Activated naive CD4-positive, alpha-beta T cell treated with Interleukin-2 at 50 U/mL for 16 hours (primary cell): ENCODE results near the gene UNC5B.
"Not testable (repeated sequence)": the region's sequence is repeated elsewhere in the genome, so short reads cannot be mapped to it uniquely, and the experiment has no call there.

Source experiments
- DNase-seq: peaks from one replicate; pipeline ENCODE4 v3.0.0-alpha.2; 2020

The UNC5B gene

DNA sequence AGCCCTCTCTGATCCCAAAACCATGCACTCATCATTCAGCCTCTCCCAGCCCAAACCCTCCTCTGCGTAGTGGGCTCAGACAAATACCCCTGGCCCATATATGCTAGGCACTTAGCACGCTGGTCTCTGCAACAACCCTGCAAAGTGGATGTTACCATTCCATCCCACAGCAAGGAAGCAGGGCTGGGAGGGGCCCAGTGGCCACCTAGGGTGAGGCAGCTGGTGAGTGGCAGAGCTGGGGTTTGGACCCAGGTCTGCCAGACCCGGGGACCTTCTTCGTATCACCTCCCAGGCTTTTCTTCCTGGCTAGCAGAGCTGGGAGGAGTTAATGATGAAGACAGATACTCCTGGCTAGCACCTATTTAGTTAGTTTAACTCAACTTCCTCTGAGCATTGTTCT lies 73.6 kb downstream of the UNC5B start:
- DNase-seq: no peak

DNA sequence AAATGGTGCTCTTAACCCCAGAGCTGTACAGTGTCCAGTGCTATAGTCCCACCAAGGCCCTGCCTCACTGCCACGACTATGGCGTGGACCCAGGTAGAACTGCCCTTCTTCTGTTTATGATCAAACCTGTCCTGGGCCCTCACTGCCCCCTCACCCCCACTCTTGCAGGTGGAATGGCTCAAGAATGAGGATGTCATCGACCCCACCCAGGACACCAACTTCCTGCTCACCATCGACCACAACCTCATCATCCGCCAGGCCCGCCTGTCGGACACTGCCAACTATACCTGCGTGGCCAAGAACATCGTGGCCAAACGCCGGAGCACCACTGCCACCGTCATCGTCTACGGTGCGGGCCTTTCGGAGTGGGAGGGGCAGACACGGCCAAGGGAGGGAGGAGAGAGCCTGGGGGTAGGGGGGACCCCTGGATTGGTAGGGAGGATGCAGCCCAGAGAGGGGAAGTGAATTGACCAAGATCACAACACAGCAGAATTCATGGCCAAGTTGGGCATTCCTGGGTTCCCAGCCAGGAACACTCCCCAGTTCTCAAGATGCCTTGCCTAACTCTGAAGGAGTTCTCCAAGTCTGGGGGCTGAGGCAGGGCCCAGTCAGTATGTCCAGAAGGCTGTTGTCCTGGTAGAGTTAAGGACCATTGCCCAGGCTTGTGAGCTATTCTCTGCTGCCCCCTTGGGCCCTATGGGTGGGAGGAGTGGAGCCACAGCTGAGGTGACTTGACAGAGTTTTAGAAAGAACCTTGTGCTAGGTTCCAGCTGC lies 74.3 kb downstream of the UNC5B start:
- no peak for DNase-seq

DNA sequence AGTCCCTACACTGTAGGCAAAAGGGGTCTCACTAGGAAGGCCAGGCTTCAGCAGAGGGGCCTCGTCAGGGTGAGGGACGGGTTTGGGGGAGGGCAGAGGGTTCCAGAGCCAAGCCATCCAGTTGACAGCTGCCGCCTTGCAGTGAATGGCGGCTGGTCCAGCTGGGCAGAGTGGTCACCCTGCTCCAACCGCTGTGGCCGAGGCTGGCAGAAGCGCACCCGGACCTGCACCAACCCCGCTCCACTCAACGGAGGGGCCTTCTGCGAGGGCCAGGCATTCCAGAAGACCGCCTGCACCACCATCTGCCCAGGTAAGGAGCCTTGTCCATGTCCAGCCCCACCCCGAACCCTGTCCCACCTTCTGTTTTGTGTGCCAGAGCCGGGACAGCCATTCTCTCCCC lies 75.1 kb downstream of the UNC5B start:
- DNase-seq: no peak

DNA sequence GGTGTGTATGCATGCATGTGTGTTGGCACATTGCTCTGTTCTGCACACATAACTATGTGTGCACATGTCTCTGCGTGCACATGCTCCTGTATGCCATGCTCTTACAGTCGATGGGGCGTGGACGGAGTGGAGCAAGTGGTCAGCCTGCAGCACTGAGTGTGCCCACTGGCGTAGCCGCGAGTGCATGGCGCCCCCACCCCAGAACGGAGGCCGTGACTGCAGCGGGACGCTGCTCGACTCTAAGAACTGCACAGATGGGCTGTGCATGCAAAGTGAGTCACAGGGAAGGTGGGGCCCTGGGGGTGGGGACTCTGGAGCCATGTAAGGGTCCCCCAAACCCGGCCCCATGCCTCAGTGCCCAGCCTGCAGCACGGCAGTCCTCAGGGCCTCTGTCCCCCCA lies 76.1 kb downstream of the UNC5B start:
- no peak for DNase-seq

DNA sequence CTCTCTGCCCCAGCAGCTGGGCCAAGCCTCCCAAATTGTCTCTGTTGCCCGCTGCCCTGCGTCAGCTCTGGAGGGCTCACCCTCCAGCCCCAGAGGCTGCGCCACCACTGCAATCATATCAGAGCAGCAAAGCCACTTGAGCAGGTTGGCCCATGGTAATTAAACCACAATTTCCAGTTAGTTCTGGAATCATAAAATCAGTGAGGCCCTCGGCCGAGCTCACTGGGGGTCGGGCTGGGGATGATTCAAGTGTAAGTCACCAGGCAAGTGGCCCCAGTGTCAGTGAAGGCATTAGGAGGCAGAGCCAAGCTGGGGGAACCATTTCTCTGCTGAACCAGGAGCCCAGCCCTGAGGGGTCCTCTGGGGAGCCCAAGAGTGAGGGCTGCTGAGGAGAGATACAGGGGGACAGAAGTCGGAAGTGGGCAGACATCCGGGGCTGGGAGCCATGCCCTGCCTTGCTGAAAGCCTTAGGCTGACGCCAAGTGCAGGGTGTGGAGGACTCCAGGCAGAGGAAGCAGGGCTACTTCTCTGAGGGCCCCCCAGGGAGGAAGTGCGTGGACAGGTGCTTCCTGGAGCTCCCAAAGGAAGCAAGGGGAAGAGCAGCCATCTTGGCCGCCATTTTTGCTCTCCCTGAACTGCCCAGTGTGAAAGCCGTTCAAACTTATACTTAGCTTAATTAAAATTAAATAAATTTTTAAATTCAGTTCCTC lies 77.2 kb downstream of the UNC5B start:
- DNase-seq: no peak

DNA sequence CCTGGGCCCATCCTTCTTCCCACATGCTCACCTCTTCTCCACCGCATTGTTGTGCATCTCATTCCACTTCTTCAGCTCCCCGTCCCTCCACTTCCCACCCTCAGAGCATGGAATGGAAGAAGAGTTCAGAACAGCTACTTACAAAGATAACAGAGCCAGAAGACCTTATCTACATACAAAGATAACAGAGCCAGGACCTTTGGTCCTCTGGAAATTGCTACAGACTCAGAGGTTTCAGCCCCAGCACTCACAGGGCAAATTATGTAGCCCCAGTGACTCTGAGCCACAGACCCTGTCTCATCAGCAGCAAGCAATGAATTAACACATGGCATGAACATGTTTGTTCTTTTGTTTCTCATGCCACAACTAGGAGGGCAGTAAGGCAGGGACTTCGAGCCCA lies 78.0 kb downstream of the UNC5B start:
- DNase-seq: no peak

DNA sequence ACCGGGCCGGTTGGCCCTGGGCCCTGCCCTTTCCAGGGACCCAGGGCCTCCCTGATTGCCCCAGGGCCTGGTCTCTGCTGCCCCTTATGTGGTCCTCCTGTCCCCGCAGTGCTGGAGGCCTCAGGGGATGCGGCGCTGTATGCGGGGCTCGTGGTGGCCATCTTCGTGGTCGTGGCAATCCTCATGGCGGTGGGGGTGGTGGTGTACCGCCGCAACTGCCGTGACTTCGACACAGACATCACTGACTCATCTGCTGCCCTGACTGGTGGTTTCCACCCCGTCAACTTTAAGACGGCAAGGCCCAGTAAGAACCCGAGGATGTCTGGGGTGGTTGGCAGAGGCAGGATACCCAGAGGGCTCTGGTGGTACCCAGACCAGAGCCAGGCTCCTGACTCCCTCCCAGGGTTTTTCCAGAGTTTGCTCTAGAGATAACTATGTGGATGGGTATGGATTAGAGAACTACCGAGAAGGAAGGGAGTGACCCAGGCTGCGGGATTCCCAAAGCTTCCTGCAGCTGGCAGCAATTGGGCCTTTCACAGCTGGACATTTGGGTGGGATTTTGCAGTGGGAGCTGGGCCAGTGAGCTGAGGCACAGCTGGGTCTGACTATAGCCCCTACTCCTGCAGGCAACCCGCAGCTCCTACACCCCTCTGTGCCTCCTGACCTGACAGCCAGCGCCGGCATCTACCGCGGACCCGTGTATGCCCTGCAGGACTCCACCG lies 78.6 kb downstream of the UNC5B start:
- no peak for DNase-seq

DNA sequence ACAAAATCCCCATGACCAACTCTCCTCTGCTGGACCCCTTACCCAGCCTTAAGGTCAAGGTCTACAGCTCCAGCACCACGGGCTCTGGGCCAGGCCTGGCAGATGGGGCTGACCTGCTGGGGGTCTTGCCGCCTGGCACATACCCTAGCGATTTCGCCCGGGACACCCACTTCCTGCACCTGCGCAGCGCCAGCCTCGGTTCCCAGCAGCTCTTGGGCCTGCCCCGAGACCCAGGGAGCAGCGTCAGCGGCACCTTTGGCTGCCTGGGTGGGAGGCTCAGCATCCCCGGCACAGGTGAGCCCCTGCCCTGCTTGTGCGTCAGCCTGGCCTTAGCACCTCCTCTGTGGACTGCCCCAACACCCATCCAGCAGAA lies 79.1 kb downstream of the UNC5B start:
- DNase-seq: no peak

DNA sequence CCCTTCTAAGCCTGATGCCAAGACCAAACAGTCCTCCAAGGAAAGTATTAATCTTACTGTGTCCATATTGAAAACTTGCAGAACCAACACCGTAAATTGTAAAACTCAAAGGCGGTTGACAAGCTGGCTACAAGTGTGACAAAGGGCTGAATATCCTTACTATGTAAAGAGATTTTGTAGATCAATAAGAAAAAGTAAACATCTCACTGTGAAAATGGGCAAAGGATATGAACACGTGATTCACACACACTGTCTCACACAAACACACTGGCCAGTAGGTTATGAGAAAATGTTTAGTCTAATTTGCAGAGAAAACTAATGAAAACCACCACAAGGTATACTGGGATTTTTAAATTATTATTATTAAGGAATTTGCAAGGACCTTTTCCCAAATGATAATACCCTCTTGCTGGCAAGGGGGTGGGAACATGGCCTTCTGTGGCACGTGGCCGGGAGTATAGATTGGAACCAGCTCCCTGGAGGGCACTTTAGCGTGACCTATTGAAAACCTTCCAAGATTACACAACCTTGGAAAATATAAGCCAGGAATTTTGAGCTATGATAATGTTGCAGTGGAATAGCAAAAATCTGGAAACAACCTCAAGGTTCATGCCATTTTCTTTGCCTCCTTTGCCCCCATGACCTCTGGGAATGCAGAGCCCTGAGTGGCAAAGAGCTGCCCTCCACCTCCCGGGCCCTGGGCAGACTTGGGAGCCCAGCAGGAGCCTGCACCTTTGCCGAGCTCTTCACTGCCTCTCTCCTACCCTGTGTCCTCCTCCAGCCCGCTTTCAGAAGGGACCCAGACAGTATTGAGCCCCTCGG lies 80.5 kb downstream of the UNC5B start:
- DNase-seq: no peak

DNA sequence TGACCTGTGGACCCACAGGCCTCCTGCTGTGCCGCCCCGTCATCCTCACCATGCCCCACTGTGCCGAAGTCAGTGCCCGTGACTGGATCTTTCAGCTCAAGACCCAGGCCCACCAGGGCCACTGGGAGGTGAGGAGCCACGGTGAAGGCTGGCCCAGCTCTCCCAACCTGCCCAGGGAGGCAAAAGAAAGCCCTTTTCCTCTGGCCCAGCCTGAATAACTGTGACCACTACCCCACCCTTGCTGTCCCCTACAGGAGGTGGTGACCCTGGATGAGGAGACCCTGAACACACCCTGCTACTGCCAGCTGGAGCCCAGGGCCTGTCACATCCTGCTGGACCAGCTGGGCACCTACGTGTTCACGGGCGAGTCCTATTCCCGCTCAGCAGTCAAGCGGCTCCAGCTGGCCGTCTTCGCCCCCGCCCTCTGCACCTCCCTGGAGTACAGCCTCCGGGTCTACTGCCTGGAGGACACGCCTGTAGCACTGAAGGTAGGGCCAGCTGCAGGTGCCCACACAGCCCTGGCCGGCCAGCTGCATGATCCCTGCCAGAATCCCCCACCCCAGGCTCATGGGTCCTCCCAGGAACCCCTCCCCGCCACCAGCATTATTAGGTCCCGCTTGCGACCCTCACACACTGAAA lies 81.2 kb downstream of the UNC5B start:
- DNase-seq: no peak

DNA sequence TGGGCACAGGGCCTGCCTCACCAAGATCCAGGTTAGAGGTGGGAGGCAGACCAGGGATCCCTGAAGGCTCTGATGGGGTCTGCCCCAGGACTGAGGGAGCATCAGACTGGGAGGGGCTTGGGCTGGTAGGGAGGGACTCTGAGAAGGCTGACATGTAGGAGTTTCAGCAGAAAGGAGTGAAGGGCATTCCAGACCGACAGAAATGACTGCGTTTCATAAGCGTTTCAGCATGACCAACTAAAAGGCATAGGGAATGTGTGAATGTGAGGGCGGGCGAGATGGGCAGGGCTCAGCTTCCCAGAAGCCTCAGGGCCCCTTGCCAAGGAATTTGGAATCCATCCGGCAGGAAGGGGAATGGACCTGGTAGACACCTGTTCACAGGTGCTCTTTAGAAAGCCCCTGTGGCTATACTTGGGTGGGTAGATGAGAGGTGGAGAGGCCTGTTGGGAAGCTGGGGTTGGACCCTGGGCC lies 81.8 kb downstream of the UNC5B start:
- no peak for DNase-seq

DNA sequence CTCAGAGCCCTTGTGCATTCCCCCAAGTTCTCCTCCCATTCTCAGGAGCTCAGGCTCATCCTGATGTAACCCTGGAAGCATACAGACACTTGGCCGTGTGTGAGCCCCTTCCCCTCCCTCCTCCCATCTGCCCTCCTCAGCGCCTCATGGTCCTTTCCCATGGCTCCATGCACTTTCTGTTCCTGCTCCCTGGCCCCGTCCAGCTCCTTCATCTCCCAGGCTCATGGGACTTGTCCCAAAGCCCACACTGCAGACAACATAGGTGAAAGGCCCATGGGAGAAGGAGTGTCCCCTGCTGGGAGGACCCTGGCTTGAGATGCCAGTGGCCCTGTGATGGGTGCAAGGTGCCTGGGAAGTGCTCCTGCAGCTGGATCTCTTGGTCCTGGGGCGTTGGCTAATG lies 82.5 kb downstream of the UNC5B start:
- no peak for DNase-seq

DNA sequence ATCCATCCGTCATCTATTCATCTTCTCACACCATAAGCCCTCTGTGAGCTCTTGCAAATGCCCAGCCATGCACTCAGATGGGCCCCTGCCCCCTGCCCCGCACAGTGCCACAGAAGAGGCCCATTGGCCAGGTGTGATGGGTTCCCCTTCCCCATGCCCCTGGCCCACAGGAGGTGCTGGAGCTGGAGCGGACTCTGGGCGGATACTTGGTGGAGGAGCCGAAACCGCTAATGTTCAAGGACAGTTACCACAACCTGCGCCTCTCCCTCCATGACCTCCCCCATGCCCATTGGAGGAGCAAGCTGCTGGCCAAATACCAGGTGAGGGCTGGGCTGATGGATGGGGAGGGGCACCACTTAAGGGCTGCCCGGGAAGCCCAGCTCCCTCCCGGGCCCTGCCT lies 83.3 kb downstream of the UNC5B start:
- DNase-seq: no peak

DNA sequence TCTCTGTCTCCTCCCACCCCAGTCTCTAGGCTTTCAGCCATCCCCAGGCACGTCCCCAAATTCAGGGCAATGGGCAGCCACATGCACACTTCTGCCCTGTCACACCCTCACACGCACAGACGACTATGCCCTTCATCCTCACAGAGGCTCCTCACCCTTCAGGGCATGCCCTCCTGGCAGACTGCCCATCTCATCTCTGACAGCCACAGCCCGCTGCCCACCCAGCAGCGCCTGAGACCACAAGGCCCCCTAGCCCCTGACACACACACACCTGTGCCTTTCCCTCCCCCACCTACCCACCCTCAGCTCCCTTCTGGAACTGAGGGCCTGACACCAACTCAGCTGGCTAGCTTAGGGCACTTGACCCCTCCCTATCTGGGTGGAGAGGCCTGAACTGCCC lies 83.7 kb downstream of the UNC5B start:
- no peak for DNase-seq

DNA sequence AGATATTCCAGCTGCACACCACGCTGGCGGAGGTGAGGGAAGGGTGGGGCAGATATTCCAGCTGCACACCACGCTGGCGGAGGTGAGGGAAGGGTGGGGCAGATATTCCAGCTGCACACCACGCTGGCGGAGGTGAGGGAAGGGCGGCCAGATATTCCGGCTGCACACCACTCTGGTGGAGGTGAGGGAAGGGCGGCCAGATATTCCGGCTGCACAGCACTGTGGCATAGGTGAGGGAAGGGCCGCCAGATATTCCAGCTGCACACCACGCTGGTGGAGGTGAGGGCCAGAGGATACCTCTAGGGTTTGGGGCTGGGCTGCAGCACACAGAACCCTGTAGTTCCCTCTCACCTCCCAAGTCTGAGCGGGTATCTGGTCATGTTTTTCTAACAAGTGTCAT lies 84.4 kb downstream of the UNC5B start:
- DNase-seq: not testable (repeated sequence)

DNA sequence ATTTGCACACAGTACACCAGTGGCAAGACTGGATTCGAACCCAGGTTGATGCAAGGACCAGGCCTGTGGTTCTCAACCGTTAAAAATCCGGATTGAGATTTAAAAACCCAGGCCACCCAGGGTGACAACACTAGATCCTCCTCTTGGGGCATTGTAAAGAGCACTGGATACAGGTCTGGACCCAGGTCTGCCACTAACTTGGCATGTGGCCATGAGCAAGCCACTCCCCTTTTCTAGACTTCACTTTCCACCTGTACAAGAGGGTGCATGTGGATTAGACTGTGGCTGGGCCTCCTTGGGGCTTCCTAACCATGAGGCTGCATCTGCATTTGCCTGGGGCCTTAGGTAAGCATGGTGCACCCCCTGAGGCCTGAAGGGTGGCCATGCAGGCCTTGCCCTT lies 85.0 kb downstream of the UNC5B start:
- no peak for DNase-seq

DNA sequence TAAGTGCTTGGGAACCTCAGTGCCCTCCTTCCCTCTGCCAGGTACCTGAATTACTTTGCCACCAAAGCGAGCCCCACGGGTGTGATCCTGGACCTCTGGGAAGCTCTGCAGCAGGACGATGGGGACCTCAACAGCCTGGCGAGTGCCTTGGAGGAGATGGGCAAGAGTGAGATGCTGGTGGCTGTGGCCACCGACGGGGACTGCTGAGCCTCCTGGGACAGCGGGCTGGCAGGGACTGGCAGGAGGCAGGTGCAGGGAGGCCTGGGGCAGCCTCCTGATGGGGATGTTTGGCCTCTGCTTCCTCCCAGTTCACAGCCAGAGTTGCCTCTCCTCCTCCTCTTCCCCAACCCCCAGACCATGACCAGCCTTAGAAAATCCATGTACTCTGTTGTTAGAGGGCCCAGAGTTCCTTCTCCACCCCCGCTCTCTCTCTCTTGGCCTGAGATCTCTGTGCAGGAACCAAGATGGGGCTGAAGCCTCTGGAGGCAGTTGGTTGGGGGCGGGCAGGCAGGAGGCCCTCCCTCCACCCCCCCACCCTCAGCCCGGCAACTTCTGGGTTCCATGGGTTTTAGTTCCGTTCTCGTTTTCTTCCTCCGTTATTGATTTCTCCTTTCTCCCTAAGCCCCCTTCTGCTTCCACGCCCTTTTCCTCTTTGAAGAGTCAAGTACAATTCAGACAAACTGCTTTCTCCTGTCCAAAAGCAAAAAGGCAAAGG lies 86.9 kb downstream of the UNC5B start:
- DNase-seq: no peak

DNA sequence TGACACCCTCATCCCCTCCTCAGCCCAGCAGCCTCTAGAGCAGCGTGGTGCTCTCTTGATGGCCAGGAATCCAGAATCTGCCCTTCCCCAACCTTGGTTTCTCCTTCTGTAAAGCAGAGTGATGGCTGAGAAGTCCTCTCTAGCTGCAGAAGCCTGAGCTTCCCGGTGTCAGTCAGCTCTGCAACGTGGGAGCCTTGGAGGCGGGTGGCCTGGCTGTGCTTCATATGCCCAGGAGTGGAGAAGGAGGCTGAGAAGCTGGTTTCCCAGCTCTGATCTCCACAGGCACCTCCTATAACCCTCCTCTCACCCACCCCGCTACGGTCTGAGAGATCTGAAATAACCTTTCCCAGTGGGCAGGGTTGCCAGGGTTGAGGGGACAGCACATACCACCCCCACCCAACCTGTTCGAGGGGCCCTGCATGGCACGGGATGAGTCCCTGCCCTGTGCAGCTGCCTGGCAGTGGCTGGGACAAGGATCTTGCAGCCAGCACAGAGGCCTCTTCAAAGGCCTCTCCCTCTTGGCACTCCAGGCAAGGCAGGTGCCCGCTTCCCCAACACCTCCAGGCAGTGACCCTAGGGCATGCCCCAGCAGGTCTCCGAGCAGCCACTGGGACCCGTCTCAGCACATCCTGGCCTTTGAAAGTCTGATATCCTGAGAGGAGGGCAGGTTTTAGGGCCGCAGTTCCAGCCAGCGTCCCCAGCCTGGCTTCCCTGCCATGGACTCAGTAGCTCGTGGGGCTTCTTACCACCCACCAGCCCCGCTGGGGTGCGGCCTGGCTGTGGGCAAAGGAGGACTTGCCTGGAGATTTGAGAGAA lies 88.4 kb downstream of the UNC5B start:
- no peak for DNase-seq

DNA sequence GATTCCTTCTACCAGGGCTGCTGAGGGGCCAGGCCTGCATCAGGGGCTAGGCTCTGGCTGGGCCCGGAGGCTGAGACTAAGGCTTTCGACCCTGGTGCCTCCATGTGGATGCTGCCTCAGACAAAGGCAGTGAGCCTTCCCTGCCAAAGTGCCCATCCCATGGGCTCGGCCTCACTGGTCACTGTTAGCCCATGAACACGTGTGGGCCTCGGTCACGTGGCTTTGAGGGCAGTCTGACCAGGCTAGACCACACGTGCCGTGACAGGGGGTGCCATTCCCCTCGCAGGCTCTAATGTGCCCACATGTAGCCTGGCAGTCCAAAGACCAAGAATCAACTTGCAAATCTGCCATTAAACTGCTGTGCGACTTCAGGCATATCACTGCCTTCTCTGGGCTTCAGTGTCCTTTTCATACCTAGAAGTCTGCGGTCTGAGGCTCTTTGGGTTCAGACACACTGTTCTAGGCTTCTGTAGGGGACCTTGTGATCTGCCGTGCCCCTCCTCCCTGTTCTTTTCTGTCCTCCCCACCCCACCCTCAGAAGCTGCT lies 89.1 kb downstream of the UNC5B start:
- DNase-seq: no peak

DNA sequence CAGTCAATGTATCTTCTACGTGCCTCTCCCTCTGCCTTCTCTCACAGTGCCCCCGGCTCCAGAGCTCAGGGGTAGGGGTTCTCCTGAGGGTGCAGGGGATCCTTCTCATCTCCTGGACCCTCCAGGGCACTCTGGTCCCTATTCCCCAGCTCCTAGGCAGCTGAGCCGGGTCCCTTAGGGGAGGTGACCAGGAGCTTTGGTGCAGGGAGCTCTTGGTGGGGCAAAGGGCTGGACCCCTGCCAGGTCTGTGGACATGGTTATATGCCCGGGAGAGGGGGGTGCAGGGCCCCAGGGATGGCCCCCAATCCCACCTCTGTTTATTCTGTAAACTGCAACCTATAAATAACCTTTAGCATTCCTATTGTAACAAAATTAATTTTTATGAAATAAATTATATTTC lies 90.1 kb downstream of the UNC5B start:
- no peak for DNase-seq
